Lower leg skin (tissue), 3 donors: ENCODE results near the gene ATP5F1D.

ENCODE experiments used
- CTCF ChIP-seq, 3 donors: fragments of 450-650 bp; IDR thresholded peaks; one replicate each; pipeline ENCODE4 v1.5.1; 2016; ENCODE audit warnings: antibody characterized with exemption in 3 of 3, mild to moderate bottlenecking in 3 of 3, moderate library complexity in 2 of 3
- POLR2A ChIP-seq, 2 donors: fragments of 450-650 bp; IDR thresholded peaks; one replicate each; pipeline ENCODE4 v1.6.1; 2016 to 2017; ENCODE audit warnings: antibody characterized with exemption in 2 of 2, mild to moderate bottlenecking in 1 of 2, moderate library complexity in 1 of 2

GRCh38 chr19:1288833-1289685 lies 47.5 kb downstream of the ATP5F1D start:
- TF ChIP-seq CTCF (IDR thresholded peaks at IDR 0.05), result no peak
- no peak for TF ChIP-seq POLR2A (IDR thresholded peaks at IDR 0.05)
